ENCODE data around the gene LRRTM1.
A peak's percentile ranks its signal among the peaks of the same experiment; 100 is the strongest.

Gene LRRTM1

GRCh38 chr2:80303909-80304837, at the start of gene LRRTM1:
Gene LRRTM1 (minus strand): TSS chr2:80304752. CDS start chr2:80303819, 933 bp downstream.
- no peak for DNase-seq (ENCODE audit: low spot score)

- DNase-seq (ENCODE audit: low spot score): no peak
Measured at GRCh38 chr2:80351231-80351630, 46.7 kb upstream of the LRRTM1 start.

- DNase-seq (ENCODE audit: low spot score): no peak
Measured at GRCh38 chr2:80348953-80349352, 44.4 kb upstream of the LRRTM1 start.

GRCh38 chr2:80348078-80348477, 43.5 kb upstream of the LRRTM1 start:
- no peak for DNase-seq (ENCODE audit: low spot score)

- DNase-seq (ENCODE audit: low spot score): no peak
Measured at GRCh38 chr2:80340022-80340421, 35.5 kb upstream of the LRRTM1 start.

- DNase-seq (ENCODE audit: low spot score): no peak
Measured at GRCh38 chr2:80338794-80339193, 34.2 kb upstream of the LRRTM1 start.

- DNase-seq (ENCODE audit: low spot score): no peak
Measured at GRCh38 chr2:80335411-80335810, 30.9 kb upstream of the LRRTM1 start.

- DNase-seq (ENCODE audit: low spot score): no peak
Measured at GRCh38 chr2:80333886-80334285, 29.3 kb upstream of the LRRTM1 start.

GRCh38 chr2:80330527-80331450, 26.2 kb upstream of the LRRTM1 start:
- peak; percentile 16 for DNase-seq (ENCODE audit: low spot score)

GRCh38 chr2:80329491-80329890, 24.9 kb upstream of the LRRTM1 start:
- DNase-seq (ENCODE audit: low spot score): no peak

GRCh38 chr2:80328159-80328571, 23.6 kb upstream of the LRRTM1 start:
- DNase-seq (ENCODE audit: low spot score): no peak

- peak; percentile 57 for DNase-seq (ENCODE audit: low spot score)
Measured at GRCh38 chr2:80326861-80327260, 22.3 kb upstream of the LRRTM1 start.

GRCh38 chr2:80326214-80326613, 21.7 kb upstream of the LRRTM1 start:
- peak; percentile 66 for DNase-seq (ENCODE audit: low spot score)

GRCh38 chr2:80324525-80324924, 20.0 kb upstream of the LRRTM1 start:
- no peak for DNase-seq (ENCODE audit: low spot score)

- DNase-seq (ENCODE audit: low spot score): no peak
Measured at GRCh38 chr2:80323610-80324009, 19.1 kb upstream of the LRRTM1 start.

GRCh38 chr2:80322958-80323357, 18.4 kb upstream of the LRRTM1 start:
- DNase-seq (ENCODE audit: low spot score): peak; percentile 13

GRCh38 chr2:80322311-80322920, 17.9 kb upstream of the LRRTM1 start:
- DNase-seq (ENCODE audit: low spot score): peak; percentile 21

- DNase-seq (ENCODE audit: low spot score): no peak
Measured at GRCh38 chr2:80312282-80312839, 7.8 kb upstream of the LRRTM1 start.

GRCh38 chr2:80311304-80311703, 6.8 kb upstream of the LRRTM1 start:
- no peak for DNase-seq (ENCODE audit: low spot score)

GRCh38 chr2:80303006-80303908, 1.3 kb downstream of the LRRTM1 start:
- DNase-seq (ENCODE audit: low spot score): no peak

Data from putamen (tissue), 1 donor.